ENCODE measurements around the gene AFF3. TPM values are rescaled to one million over a fixed set of nuclear protein-coding genes. Genes with fewer than 3 reads are reported as not detected.

AFF3 gene
- total and polyA plus RNA-seq, 12 donors, result 0.39 to 16.9 (median 7.0) TPM

GRCh38 chr2:99918389-99918788 is 224.0 kb downstream of the AFF3 start:
- no peaks in the 10 kb centered on the region for H3K36me3 ChIP-seq
- no peaks in the 10 kb centered on the region for H3K27me3 ChIP-seq
- H3K4me1 ChIP-seq, result no peaks in the 10 kb centered on the region
- no peak for ATAC-seq
- DNase-seq, result no peak
- TF ChIP-seq CTCF (IDR thresholded peaks at IDR 0.05), result no peak
- H3K4me3 ChIP-seq, result no peak overlapping the region
- peaks cover 0 to 28% (median 0%) of the 10 kb centered on the region in 11 donors for H3K9me3 ChIP-seq
- intact Hi-C loops (cut with DNase I), result no loop called here
- H3K27ac ChIP-seq, result no peak overlapping the region
- 90 to 97% methylated on average over 2 of the region's 2 CpGs for WGBS, 2 donors

GRCh38 chr2:99915108-99915675 is 227.2 kb downstream of the AFF3 start:
- H3K27me3 ChIP-seq, result no peaks in the 10 kb centered on the region
- TF ChIP-seq CTCF (IDR thresholded peaks at IDR 0.05), result no peak
- H3K4me1 ChIP-seq, result no peaks in the 10 kb centered on the region
- no peaks in the 10 kb centered on the region for H3K36me3 ChIP-seq
- peaks cover 0 to 4% (median 0%) of the 10 kb centered on the region in 11 donors for H3K9me3 ChIP-seq
- H3K4me3 ChIP-seq, result no peak overlapping the region
- intact Hi-C loops (cut with DNase I), result no loop called here
- ATAC-seq, result no peak
- DNase-seq, result no peak
- 91 to 92% methylated on average over 8 of the region's 8 CpGs for WGBS, 2 donors
- H3K27ac ChIP-seq, result no peak overlapping the region

DNA sequence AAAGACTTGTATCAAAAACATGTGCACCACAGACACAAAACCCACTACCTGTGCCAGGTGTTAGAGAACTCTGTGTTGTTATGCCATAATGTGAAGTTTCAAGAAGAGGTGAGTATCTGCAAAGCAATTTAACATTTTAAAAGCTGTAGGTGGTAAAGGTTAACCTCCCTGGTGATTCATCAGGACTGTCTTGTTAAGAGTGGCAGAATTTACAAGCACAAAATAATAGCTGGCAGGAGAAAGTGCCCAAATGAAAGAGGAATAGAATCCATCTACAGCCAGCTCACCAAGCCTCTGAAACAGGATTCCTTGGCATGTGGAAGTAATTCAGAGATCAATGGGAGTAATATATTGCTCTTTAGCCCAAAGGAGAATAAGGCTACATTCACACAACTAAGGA is 230.7 kb downstream of the AFF3 start:
- intact Hi-C loops (cut with DNase I), result no loop called here
- ATAC-seq (no peak), DNase-seq (no peak)
- no peaks in the 10 kb centered on the region for H3K4me1 ChIP-seq
- TF ChIP-seq CTCF (IDR thresholded peaks at IDR 0.05), result no peak
- H3K36me3 ChIP-seq, result no peaks in the 10 kb centered on the region
- no peak overlapping the region for H3K27ac ChIP-seq
- H3K27me3 ChIP-seq, result no peaks in the 10 kb centered on the region
- no peak overlapping the region for H3K4me3 ChIP-seq
- H3K9me3 ChIP-seq, result no peaks in the 10 kb centered on the region

GRCh38 chr2:99910902-99911301 is 231.5 kb downstream of the AFF3 start:
- Histone ChIP-seq H3K36me3 (no peaks in the 10 kb centered on the region), H3K9me3 (no peaks in the 10 kb centered on the region), H3K4me1 (no peaks in the 10 kb centered on the region), H3K27ac (no peak overlapping the region), H3K4me3 (no peak overlapping the region), H3K27me3 (no peaks in the 10 kb centered on the region)
- WGBS, 2 donors, result 82 to 91% methylated on average over 5 of the region's 5 CpGs
- intact Hi-C loops (cut with DNase I), result no loop called here
- ATAC-seq, result no peak
- no peak for DNase-seq
- TF ChIP-seq CTCF (IDR thresholded peaks at IDR 0.05), result no peak
